ENCODE results near the gene TCF7L1. TPM values are rescaled to one million over a fixed set of nuclear protein-coding genes. Genes with fewer than 3 reads are reported as not detected.

TCF7L1 gene
- polyA plus RNA-seq, 4 donors: 0.45 to 18.5 (median 3.2) TPM

- WGBS, 3 donors: 63 to 72% (median 65%) methylated on average over 3 of the region's 3 CpGs
- DNase-seq (no peak), FAIRE-seq (no peak)
- Histone ChIP-seq H3K4me3 (ENCODE audit: low read depth in 1 of 3, low read length in 3 of 3) (no peak overlapping the region), H3K4me1 (ENCODE audit: control insufficient read depth in 3 of 3, insufficient read depth in 2 of 3, low read depth in 1 of 3, low read length in 2 of 3) (peaks cover 0 to 40% (median 0%) of the 10 kb centered on the region in 3 donors), H3K27ac (ENCODE audit: low read depth in 1 of 3, low read length in 2 of 3) (no peak overlapping the region), H3K36me3 (ENCODE audit: control insufficient read depth in 3 of 3, insufficient read depth in 2 of 3, low read depth in 1 of 3, low read length in 3 of 3) (peaks cover 0 to 6% (median 0%) of the 10 kb centered on the region in 3 donors), H3K9me3 (ENCODE audit: control insufficient read depth in 2 of 2, insufficient read depth in 1 of 2, low read depth in 1 of 2, low read length in 1 of 2) (peaks cover 0 to 5% of the 10 kb centered on the region in 2 donors), H3K27me3 (ENCODE audit: control insufficient read depth in 3 of 3, insufficient read depth in 3 of 3, low read length in 3 of 3) (no peaks in the 10 kb centered on the region)
Measured at GRCh38 chr2:85179541-85179940, 46.3 kb downstream of the TCF7L1 start.

GRCh38 chr2:85180322-85181133 lies 47.3 kb downstream of the TCF7L1 start:
- no peak for FAIRE-seq
- Histone ChIP-seq H3K36me3 (ENCODE audit: control insufficient read depth in 3 of 3, insufficient read depth in 2 of 3, low read depth in 1 of 3, low read length in 3 of 3) (peaks cover 0 to 9% (median 0%) of the 10 kb centered on the region in 3 donors), H3K27ac (ENCODE audit: low read depth in 1 of 3, low read length in 2 of 3) (no peak overlapping the region), H3K4me1 (ENCODE audit: control insufficient read depth in 3 of 3, insufficient read depth in 2 of 3, low read depth in 1 of 3, low read length in 2 of 3) (peaks cover 0 to 31% (median 0%) of the 10 kb centered on the region in 3 donors), H3K4me3 (ENCODE audit: low read depth in 1 of 3, low read length in 3 of 3) (no peak overlapping the region), H3K9me3 (ENCODE audit: control insufficient read depth in 2 of 2, insufficient read depth in 1 of 2, low read depth in 1 of 2, low read length in 1 of 2) (peaks cover 0 to 5% of the 10 kb centered on the region in 2 donors), H3K27me3 (ENCODE audit: control insufficient read depth in 3 of 3, insufficient read depth in 3 of 3, low read length in 3 of 3) (no peaks in the 10 kb centered on the region)
- WGBS, 3 donors: 63 to 67% (median 65%) methylated on average over 12 of the region's 12 CpGs
- peak in 1 of 2 donors; percentile 29 for DNase-seq

DNA sequence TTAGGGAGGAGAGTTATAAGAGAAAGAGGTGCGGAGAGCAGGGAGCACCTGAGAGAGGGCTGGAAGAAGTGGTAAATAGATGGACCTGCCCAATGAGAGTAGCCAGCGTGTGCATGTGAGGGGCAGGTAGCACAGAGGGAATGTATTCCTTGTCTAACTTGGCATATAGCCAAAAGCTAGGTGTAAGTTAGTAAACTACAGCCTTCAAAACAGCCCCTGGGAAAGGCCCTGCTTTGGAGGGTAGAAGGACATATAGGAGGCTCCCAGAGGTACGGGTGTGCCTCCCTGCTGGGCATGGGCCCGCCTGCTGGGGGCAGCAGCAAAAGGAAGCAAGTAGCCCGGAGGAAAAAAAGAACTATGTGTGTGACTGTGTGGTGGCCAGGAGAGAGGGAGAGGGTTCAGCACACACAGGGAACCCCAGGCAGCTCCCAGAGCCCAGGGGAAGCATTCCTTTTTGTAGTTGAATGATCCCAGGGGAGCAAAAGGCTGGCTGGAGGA lies 48.0 kb downstream of the TCF7L1 start:
- WGBS, 3 donors: 59 to 77% (median 61%) methylated on average over 5 of the region's 5 CpGs
- Histone ChIP-seq H3K27me3 (ENCODE audit: control insufficient read depth in 3 of 3, insufficient read depth in 3 of 3, low read length in 3 of 3) (no peaks in the 10 kb centered on the region), H3K4me1 (ENCODE audit: control insufficient read depth in 3 of 3, insufficient read depth in 2 of 3, low read depth in 1 of 3, low read length in 2 of 3) (peaks cover 0 to 25% (median 0%) of the 10 kb centered on the region in 3 donors), H3K36me3 (ENCODE audit: control insufficient read depth in 3 of 3, insufficient read depth in 2 of 3, low read depth in 1 of 3, low read length in 3 of 3) (peaks cover 0 to 9% (median 0%) of the 10 kb centered on the region in 3 donors), H3K4me3 (ENCODE audit: low read depth in 1 of 3, low read length in 3 of 3) (no peak overlapping the region), H3K9me3 (ENCODE audit: control insufficient read depth in 2 of 2, insufficient read depth in 1 of 2, low read depth in 1 of 2, low read length in 1 of 2) (peaks cover 0 to 5% of the 10 kb centered on the region in 2 donors), H3K27ac (ENCODE audit: low read depth in 1 of 3, low read length in 2 of 3) (no peak overlapping the region)
- FAIRE-seq (no peak), DNase-seq (peak in 1 of 2 donors; percentile 56)

DNA sequence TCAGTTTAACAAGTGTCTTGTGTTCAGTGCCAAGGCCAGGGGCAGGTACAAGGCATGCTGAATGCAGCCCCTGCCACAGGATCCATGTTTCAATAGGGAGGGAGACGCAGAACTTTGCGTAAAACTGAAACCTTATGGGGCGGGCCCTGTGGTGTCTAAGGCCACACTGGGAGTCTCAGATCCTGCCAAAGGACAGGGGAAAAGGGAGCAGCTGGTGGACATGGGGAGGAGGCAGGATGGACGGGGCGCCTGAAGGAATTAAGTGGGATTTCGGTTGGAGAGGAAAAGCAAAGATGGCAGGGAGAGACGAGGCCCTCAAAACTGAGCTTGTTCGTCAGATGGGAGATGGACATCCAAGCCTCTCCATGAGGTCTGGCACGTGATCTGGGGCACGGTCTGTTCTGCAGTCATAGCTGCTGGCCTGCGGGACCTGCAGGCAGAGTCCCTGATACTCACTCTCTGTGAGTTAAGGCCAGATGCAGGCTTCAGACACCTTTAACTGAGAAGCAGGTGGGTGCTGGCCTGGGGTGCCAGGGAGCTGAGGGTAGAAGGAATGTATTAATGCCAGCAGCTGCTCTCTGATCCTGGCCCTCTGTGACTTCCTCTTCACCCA lies 48.8 kb downstream of the TCF7L1 start:
- Histone ChIP-seq H3K4me3 (ENCODE audit: low read depth in 1 of 3, low read length in 3 of 3) (no peak overlapping the region), H3K27me3 (ENCODE audit: control insufficient read depth in 3 of 3, insufficient read depth in 3 of 3, low read length in 3 of 3) (no peaks in the 10 kb centered on the region), H3K27ac (ENCODE audit: low read depth in 1 of 3, low read length in 2 of 3) (no peak overlapping the region), H3K36me3 (ENCODE audit: control insufficient read depth in 3 of 3, insufficient read depth in 2 of 3, low read depth in 1 of 3, low read length in 3 of 3) (peaks cover 0 to 9% (median 0%) of the 10 kb centered on the region in 3 donors), H3K4me1 (ENCODE audit: control insufficient read depth in 3 of 3, insufficient read depth in 2 of 3, low read depth in 1 of 3, low read length in 2 of 3) (peaks cover 0 to 25% (median 0%) of the 10 kb centered on the region in 3 donors), H3K9me3 (ENCODE audit: control insufficient read depth in 2 of 2, insufficient read depth in 1 of 2, low read depth in 1 of 2, low read length in 1 of 2) (peaks cover 0 to 3% of the 10 kb centered on the region in 2 donors)
- WGBS, 3 donors: 74 to 99% (median 81%) methylated on average over 11 of the region's 11 CpGs
- DNase-seq (no peak), FAIRE-seq (no peak)

GRCh38 chr2:85183076-85183475 lies 49.9 kb downstream of the TCF7L1 start:
- Histone ChIP-seq H3K9me3 (ENCODE audit: control insufficient read depth in 2 of 2, insufficient read depth in 1 of 2, low read depth in 1 of 2, low read length in 1 of 2) (no peaks in the 10 kb centered on the region), H3K36me3 (ENCODE audit: control insufficient read depth in 3 of 3, insufficient read depth in 2 of 3, low read depth in 1 of 3, low read length in 3 of 3) (peaks cover 0 to 9% (median 0%) of the 10 kb centered on the region in 3 donors), H3K4me1 (ENCODE audit: control insufficient read depth in 3 of 3, insufficient read depth in 2 of 3, low read depth in 1 of 3, low read length in 2 of 3) (peaks cover 0 to 25% (median 0%) of the 10 kb centered on the region in 3 donors), H3K27me3 (ENCODE audit: control insufficient read depth in 3 of 3, insufficient read depth in 3 of 3, low read length in 3 of 3) (no peaks in the 10 kb centered on the region), H3K4me3 (ENCODE audit: low read depth in 1 of 3, low read length in 3 of 3) (no peak overlapping the region), H3K27ac (ENCODE audit: low read depth in 1 of 3, low read length in 2 of 3) (no peak overlapping the region)
- WGBS, 3 donors: 79 to 86% (median 81%) methylated on average over 3 of the region's 3 CpGs
- DNase-seq (no peak), FAIRE-seq (no peak)

DNA sequence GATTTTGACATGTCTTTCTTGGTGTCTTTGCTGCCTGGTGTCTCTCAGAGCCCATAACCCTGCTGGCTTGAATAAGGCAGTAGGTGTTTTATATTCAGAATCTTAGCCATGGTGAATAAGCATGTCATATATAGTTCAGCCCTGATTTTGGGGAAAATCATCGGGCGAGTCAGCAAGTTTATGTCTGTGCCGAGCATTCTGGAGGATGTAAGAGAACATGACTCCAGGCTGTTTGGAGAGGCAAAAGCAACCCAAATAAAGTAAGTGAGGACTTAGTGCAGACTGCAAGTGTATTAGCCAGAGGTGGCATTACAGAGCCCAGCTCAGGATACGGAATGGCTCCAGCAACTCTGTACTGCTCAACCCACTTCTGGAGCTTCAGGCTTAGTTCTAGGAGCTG lies 50.3 kb downstream of the TCF7L1 start:
- FAIRE-seq (no peak), DNase-seq (no peak)
- WGBS, 3 donors: 77 to 94% (median 85%) methylated on average over 4 of the region's 4 CpGs
- Histone ChIP-seq H3K4me1 (ENCODE audit: control insufficient read depth in 3 of 3, insufficient read depth in 2 of 3, low read depth in 1 of 3, low read length in 2 of 3) (peaks cover 0 to 25% (median 0%) of the 10 kb centered on the region in 3 donors), H3K36me3 (ENCODE audit: control insufficient read depth in 3 of 3, insufficient read depth in 2 of 3, low read depth in 1 of 3, low read length in 3 of 3) (peaks cover 0 to 9% (median 0%) of the 10 kb centered on the region in 3 donors), H3K9me3 (ENCODE audit: control insufficient read depth in 2 of 2, insufficient read depth in 1 of 2, low read depth in 1 of 2, low read length in 1 of 2) (no peaks in the 10 kb centered on the region), H3K27me3 (ENCODE audit: control insufficient read depth in 3 of 3, insufficient read depth in 3 of 3, low read length in 3 of 3) (no peaks in the 10 kb centered on the region), H3K27ac (ENCODE audit: low read depth in 1 of 3, low read length in 2 of 3) (no peak overlapping the region), H3K4me3 (ENCODE audit: low read depth in 1 of 3, low read length in 3 of 3) (no peak overlapping the region)

DNA sequence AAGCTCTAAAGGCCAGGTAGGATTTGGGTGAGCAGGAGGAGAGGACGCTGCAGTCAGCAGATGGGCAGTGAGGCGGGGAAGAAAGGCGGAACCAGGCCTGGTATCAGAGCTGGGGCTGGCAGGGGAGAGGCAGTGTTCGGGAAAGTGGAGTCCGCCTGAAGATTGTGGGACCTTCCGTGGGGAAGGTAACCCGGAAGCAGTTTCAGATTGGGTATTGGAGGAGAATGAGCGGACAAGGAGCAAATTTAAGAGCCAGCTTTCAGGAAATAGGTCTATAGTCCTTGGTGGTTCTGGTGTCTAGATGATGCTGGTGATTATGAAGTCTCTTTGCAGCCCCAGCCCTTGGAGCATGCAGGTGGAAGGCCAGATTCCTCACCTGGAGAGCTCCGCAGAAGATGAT lies 51.0 kb downstream of the TCF7L1 start:
- WGBS, 3 donors: 93 to 95% (median 95%) methylated on average over 9 of the region's 9 CpGs
- Histone ChIP-seq H3K36me3 (ENCODE audit: control insufficient read depth in 3 of 3, insufficient read depth in 2 of 3, low read depth in 1 of 3, low read length in 3 of 3) (peaks cover 0 to 9% (median 0%) of the 10 kb centered on the region in 3 donors), H3K4me1 (ENCODE audit: control insufficient read depth in 3 of 3, insufficient read depth in 2 of 3, low read depth in 1 of 3, low read length in 2 of 3) (peaks cover 0 to 30% (median 0%) of the 10 kb centered on the region in 3 donors), H3K9me3 (ENCODE audit: control insufficient read depth in 2 of 2, insufficient read depth in 1 of 2, low read depth in 1 of 2, low read length in 1 of 2) (no peaks in the 10 kb centered on the region), H3K27me3 (ENCODE audit: control insufficient read depth in 3 of 3, insufficient read depth in 3 of 3, low read length in 3 of 3) (no peaks in the 10 kb centered on the region), H3K4me3 (ENCODE audit: low read depth in 1 of 3, low read length in 3 of 3) (no peak overlapping the region), H3K27ac (ENCODE audit: low read depth in 1 of 3, low read length in 2 of 3) (no peak overlapping the region)
- no peak for FAIRE-seq
- no peak for DNase-seq

DNA sequence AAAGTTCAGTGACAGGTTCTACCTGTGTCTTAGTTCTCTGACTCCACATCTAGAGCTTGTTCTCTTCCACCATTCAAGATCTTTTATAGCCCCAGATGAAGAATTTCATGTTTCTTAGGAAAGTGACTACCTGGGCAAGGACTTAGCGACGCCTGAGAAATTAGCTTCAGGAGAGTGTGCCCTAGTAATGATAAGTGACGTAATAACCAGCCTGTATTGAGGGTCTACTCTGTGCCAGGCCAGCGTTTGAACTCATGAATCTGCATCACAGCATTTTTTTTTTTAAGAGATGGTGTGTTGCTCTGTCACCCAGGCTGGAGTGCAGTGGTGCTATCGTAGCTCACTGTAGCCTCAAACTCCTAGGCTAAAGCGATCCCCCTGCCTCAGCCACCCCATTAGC lies 51.8 kb downstream of the TCF7L1 start:
- Histone ChIP-seq H3K4me3 (ENCODE audit: low read depth in 1 of 3, low read length in 3 of 3) (no peak overlapping the region), H3K4me1 (ENCODE audit: control insufficient read depth in 3 of 3, insufficient read depth in 2 of 3, low read depth in 1 of 3, low read length in 2 of 3) (peaks cover 0 to 29% (median 0%) of the 10 kb centered on the region in 3 donors), H3K27ac (ENCODE audit: low read depth in 1 of 3, low read length in 2 of 3) (no peak overlapping the region), H3K36me3 (ENCODE audit: control insufficient read depth in 3 of 3, insufficient read depth in 2 of 3, low read depth in 1 of 3, low read length in 3 of 3) (peaks cover 0 to 9% (median 0%) of the 10 kb centered on the region in 3 donors), H3K9me3 (ENCODE audit: control insufficient read depth in 2 of 2, insufficient read depth in 1 of 2, low read depth in 1 of 2, low read length in 1 of 2) (no peaks in the 10 kb centered on the region), H3K27me3 (ENCODE audit: control insufficient read depth in 3 of 3, insufficient read depth in 3 of 3, low read length in 3 of 3) (no peaks in the 10 kb centered on the region)
- FAIRE-seq (no peak), DNase-seq (no peak)
- WGBS, 3 donors: 91 to 95% (median 93%) methylated on average over 6 of the region's 6 CpGs
